IMR-90 (cell line): Measurements from ENCODE around the gene BICD1. TPM values are rescaled to one million over a fixed set of nuclear protein-coding genes. Genes with fewer than 3 reads are reported as not detected.

Source experiments
- ATAC-seq: fragments of 200-7000 bp; cut with Tn5 transposase; 2 replicates; pipeline ENCODE4 v1.9.1; 2020; ENCODE audit warnings: low read depth, mild to moderate bottlenecking, moderate library complexity
- BruUV-seq: library from RNA; stranded (reverse); fragments of 400-500 nt; replicated peaks from 2 replicates; lab custom pipeline; 2021; lab: Mats Ljungman, UMichigan
- CTCF ChIA-PET: fragments of 300-600 bp; formaldehyde crosslinking; extraction: SDS; loops from one replicate; lab custom pipeline; 2021; ENCODE audit warnings: antibody characterized with exemption; lab: Yijun Ruan, JAX
- POLR2A ChIA-PET: fragments of 300-600 bp; sonication (Branson Sonifier 250); formaldehyde crosslinking; loops from one replicate; lab custom pipeline; 2022; ENCODE audit warnings: antibody characterized with exemption; ENCODE audit not compliant: unreplicated experiment; lab: Charles Lee
- DNase-seq: peaks from one replicate; pipeline ENCODE4 v3.0.0; 2013
- H2AFZ ChIP-seq: replicated peaks from 2 replicates; pipeline ENCODE3; 2013; ENCODE audit warnings: low read length, mild to moderate bottlenecking; ENCODE audit not compliant: poor library complexity
- H2AK5ac ChIP-seq: 2 replicates; pipeline ENCODE4 v1.6.1; 2013; ENCODE audit warnings: low read depth, low read length, inconsistent platforms
- H2AK9ac ChIP-seq: replicated peaks from 2 replicates; pipeline ENCODE3; 2013; ENCODE audit warnings: mild to moderate bottlenecking, low read depth, low read length, moderate library complexity; ENCODE audit not compliant: poor library complexity
- H2BK120ac ChIP-seq: 2 replicates; pipeline ENCODE4 v1.6.1; 2013; ENCODE audit warnings: low read depth, low read length, inconsistent platforms
- H2BK15ac ChIP-seq: 3 replicates; pipeline ENCODE4 v1.6.1; 2013; ENCODE audit warnings: low read depth, low read length, inconsistent platforms
- H2BK20ac ChIP-seq: 2 replicates; pipeline ENCODE4 v1.6.1; 2013; ENCODE audit warnings: low read depth, mild to moderate bottlenecking, inconsistent platforms, low read length, moderate library complexity
- H2BK5ac ChIP-seq: 2 replicates; pipeline ENCODE4 v1.6.1; 2013; ENCODE audit warnings: mild to moderate bottlenecking, low read depth, low read length, inconsistent platforms; ENCODE audit not compliant: poor library complexity, severe bottlenecking
- H3K14ac ChIP-seq: replicated peaks from 2 replicates; pipeline ENCODE4 v1.6.1; 2013; ENCODE audit warnings: low read depth, low read length, inconsistent platforms
- H3K18ac ChIP-seq: 2 replicates; pipeline ENCODE4 v1.6.1; 2013; ENCODE audit warnings: low read depth, low read length, control low read depth
- H3K23ac ChIP-seq: 2 replicates; pipeline ENCODE4 v1.6.1; 2013; ENCODE audit warnings: low read depth, low read length, inconsistent platforms
- H3K27ac ChIP-seq: 2 replicates; pipeline ENCODE4 v1.5.1; 2013; ENCODE audit warnings: mild to moderate bottlenecking, control low read depth, low read length; ENCODE audit not compliant: insufficient read depth
- H3K27me3 ChIP-seq: 2 replicates; pipeline ENCODE4 v1.6.1; 2013; ENCODE audit warnings: low read length; ENCODE audit not compliant: control insufficient read depth, insufficient read depth
- H3K36me3 ChIP-seq: 2 replicates; pipeline ENCODE4 v1.6.1; 2013; ENCODE audit warnings: low read length, mixed read lengths; ENCODE audit not compliant: control insufficient read depth, insufficient read depth
- H3K4ac ChIP-seq: 2 replicates; pipeline ENCODE4 v1.6.1; 2013; ENCODE audit warnings: low read depth, low read length, inconsistent platforms
- H3K4me1 ChIP-seq: 2 replicates; pipeline ENCODE4 v1.6.1; 2013; ENCODE audit warnings: low read length, mixed read lengths; ENCODE audit not compliant: control insufficient read depth, insufficient read depth
- H3K4me2 ChIP-seq: 2 replicates; pipeline ENCODE4 v1.6.1; 2013; ENCODE audit warnings: low read depth, mild to moderate bottlenecking, control low read depth, low read length, moderate library complexity
- H3K4me3 ChIP-seq: 2 replicates; pipeline ENCODE4 v1.5.1; 2013; ENCODE audit warnings: low read depth, mild to moderate bottlenecking, control low read depth, low read length, moderate library complexity; ENCODE audit not compliant: insufficient read depth
- H3K56ac ChIP-seq: 2 replicates; pipeline ENCODE4 v1.6.1; 2013; ENCODE audit warnings: low read length, inconsistent platforms; ENCODE audit not compliant: insufficient read depth; ENCODE audit errors: extremely low read depth
- H3K79me1 ChIP-seq, 2 experiments: 2 replicates each; pipeline ENCODE4 v1.6.1; 2013; ENCODE audit warnings: low read length in 2 of 2, inconsistent platforms in 1 of 2, low read depth in 1 of 2
- H3K9ac ChIP-seq: 2 replicates; pipeline ENCODE4 v1.6.1; 2013; ENCODE audit warnings: low read depth, low read length, control low read depth
- H3K9me1 ChIP-seq: 2 replicates; pipeline ENCODE4 v1.6.1; 2013; ENCODE audit warnings: low read length, inconsistent platforms; ENCODE audit not compliant: insufficient read depth
- H3K9me3 ChIP-seq: 2 replicates; pipeline ENCODE4 v1.6.1; 2013; ENCODE audit warnings: low read length; ENCODE audit not compliant: control insufficient read depth, insufficient read depth
- H4K20me1 ChIP-seq: 2 replicates; pipeline ENCODE4 v1.6.1; 2013; ENCODE audit warnings: low read length, inconsistent platforms; ENCODE audit not compliant: insufficient read depth
- H4K5ac ChIP-seq: 2 replicates; pipeline ENCODE4 v1.6.1; 2013; ENCODE audit warnings: mild to moderate bottlenecking, low read depth, low read length, control low read depth
- H4K8ac ChIP-seq, 2 experiments: 2 replicates each; pipeline ENCODE4 v1.6.1; 2013; ENCODE audit warnings: low read depth in 2 of 2, low read length in 2 of 2, control low read depth in 1 of 2, inconsistent platforms in 1 of 2
- H4K91ac ChIP-seq: 2 replicates; pipeline ENCODE4 v1.6.1; 2013; ENCODE audit warnings: low read depth, low read length, inconsistent platforms; ENCODE audit not compliant: insufficient read depth
- BHLHE40 ChIP-seq: fragments of 150-350 bp; IDR thresholded peaks from 2 replicates; pipeline ENCODE4 v1.6.1; 2016; ENCODE audit warnings: mild to moderate bottlenecking, low read depth, low read length
- CHD1 ChIP-seq: IDR thresholded peaks from 2 replicates; pipeline ENCODE4 v1.6.1; 2012; ENCODE audit warnings: low read depth, low read length, improper control_type of control experiment
- FOS ChIP-seq: fragments of 150-350 bp; IDR thresholded peaks from 2 replicates; pipeline ENCODE4 v1.6.1; 2016; ENCODE audit warnings: low read depth, low read length
- MAFK ChIP-seq: IDR thresholded peaks from 2 replicates; pipeline ENCODE4 v1.6.1; 2012; ENCODE audit warnings: low read depth, low read length, improper control_type of control experiment
- MXI1 ChIP-seq: IDR thresholded peaks from 2 replicates; pipeline ENCODE4 v1.6.1; 2012; ENCODE audit warnings: low read depth, mild to moderate bottlenecking, low read length, moderate library complexity, borderline replicate concordance
- NFE2L2 ChIP-seq: fragments of 150-350 bp; IDR thresholded peaks from 2 replicates; pipeline ENCODE4 v1.6.1; 2016; ENCODE audit warnings: low read depth, mild to moderate bottlenecking, low read length
- POLR2A ChIP-seq: IDR thresholded peaks from 2 replicates; pipeline ENCODE4 v1.6.1; 2012; ENCODE audit warnings: mild to moderate bottlenecking, low read depth, low read length
- RAD21 ChIP-seq: IDR thresholded peaks from 2 replicates; pipeline ENCODE4 v1.6.1; 2012; ENCODE audit warnings: low read length, improper control_type of control experiment
- RCOR1 ChIP-seq: IDR thresholded peaks from 2 replicates; pipeline ENCODE4 v1.6.1; 2012; ENCODE audit warnings: mild to moderate bottlenecking, low read length, improper control_type of control experiment; ENCODE audit not compliant: insufficient replicate concordance
- RFX5 ChIP-seq: IDR thresholded peaks from 2 replicates; pipeline ENCODE4 v1.8.0; 2012; ENCODE audit warnings: low read depth, mild to moderate bottlenecking, low read length, moderate library complexity
- WGBS, 2 experiments: methylation state at CpG; one replicate each; pipeline versions ENCODE4 v1.1.5 to v1.1.7; 2013; ENCODE audit warnings: missing lambda C conversion rate in 2 of 2; ENCODE audit not compliant: insufficient read length in 1 of 2; ENCODE audit errors: extremely low coverage in 2 of 2; 5-methylcytosine and 5-hydroxymethylcytosine counted together
- dilution Hi-C: fragments of 300-500 bp; cut with HindIII; formaldehyde crosslinking; loops from one replicate; pipeline ENCODE4 v1.14.3; 2018; ENCODE audit warnings: low sequenced_read_pairs; ENCODE audit not compliant: unreplicated experiment
- in situ Hi-C: fragments of 300-500 bp; cut with MboI; formaldehyde crosslinking; loops from 3 replicates; pipeline ENCODE4 v1.14.3; 2019; ENCODE audit warnings: low sequenced_read_pairs, inconsistent platforms, mixed read lengths
- intact Hi-C: fragments of 100-400 bp; cut with micrococcal nuclease; formaldehyde crosslinking; loops from 2 replicates; pipeline ENCODE4 v1.10.0; 2022
- polyA plus RNA-seq, 3 experiments: library from polyadenylated mRNA; depleted of rRNA; stranded (reverse); fragments of >200 nt; gene quantifications; 2 replicates each; pipeline ENCODE4 v1.2.3, GENCODE V29; 2012; ENCODE audit warnings: low replicate concordance in 1 of 3
- total RNA-seq: library from RNA; depleted of rRNA; stranded (reverse); fragments of >200 nt; gene quantifications from 2 replicates; pipeline ENCODE4 v1.2.3, GENCODE V29; 2012
- TF ChIP-seq, protein P1 (sequence below): fragments of 150-350 bp; IDR thresholded peaks from 2 replicates; pipeline ENCODE4 v1.6.1; 2016; ENCODE audit warnings: low read depth, mild to moderate bottlenecking, low read length, moderate library complexity, borderline replicate concordance
- TF ChIP-seq, protein P2 (sequence below): fragments of 150-350 bp; IDR thresholded peaks from 2 replicates; pipeline ENCODE4 v1.6.1; 2017; ENCODE audit warnings: mild to moderate bottlenecking, antibody characterized with exemption, low read length, low read depth
- TF ChIP-seq, protein P3 (sequence below): conservative IDR thresholded peaks from 2 replicates; pipeline ENCODE4 v1.5.1; 2012; ENCODE audit warnings: mild to moderate bottlenecking, low read depth, low read length, improper control_type of control experiment

The BICD1 gene
- total and polyA plus RNA-seq, 2 of the 4 experiments (the other 2 are of a cell fraction): 17.2 to 21.8 TPM

DNA sequence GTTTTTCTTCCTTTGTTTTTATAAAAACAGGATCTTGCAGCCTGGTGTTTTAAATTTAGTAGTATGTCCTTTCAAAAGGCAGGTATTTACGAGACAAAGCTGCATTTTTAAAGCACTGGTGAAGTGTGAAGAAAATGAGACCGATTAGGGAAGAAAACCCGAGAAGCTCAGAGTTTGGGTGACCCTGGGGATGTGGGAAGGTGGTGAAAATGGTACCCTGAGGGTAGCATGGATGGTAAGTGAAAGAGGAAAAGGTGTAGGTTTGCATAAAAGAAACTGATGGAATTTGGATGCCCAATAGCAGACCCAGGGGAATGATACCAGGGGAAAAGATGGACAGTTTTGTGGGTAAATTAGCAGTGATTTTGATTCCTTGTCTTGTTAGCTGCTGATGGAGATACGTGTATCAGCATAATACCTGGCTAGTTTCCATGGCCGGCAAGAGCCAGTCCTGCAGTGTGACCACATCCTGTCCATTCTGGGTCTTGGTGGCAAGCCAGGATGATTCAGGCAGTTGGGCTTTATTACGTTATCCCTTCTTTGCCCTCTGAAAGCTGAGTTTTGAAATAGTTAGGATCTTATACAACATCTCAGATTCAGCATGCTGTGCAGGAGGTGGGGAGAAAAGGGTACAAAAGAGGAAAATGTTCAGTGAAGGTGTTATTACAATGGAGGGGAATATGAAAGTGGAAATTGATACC, 8.9 kb downstream of the BICD1 start:
- dilution Hi-C loops: no loop called here
- TF ChIP-seq POLR2A (no peak), FOS (peak; percentile 81), RFX5 (peak; percentile 84), RCOR1 (no peak), MAFK (peak; percentile 57), NFE2L2 (peak; percentile 62; the same call in 1 of the 2 replicates), BHLHE40 (peak; percentile 33; the same call in 1 of the 2 replicates), MXI1 (0 out of 2 replicates have a peak, but pooled peaks have one; percentile 28), CHD1 (no peak), RAD21 (no peak)
- TF ChIP-seq, protein P1, sequence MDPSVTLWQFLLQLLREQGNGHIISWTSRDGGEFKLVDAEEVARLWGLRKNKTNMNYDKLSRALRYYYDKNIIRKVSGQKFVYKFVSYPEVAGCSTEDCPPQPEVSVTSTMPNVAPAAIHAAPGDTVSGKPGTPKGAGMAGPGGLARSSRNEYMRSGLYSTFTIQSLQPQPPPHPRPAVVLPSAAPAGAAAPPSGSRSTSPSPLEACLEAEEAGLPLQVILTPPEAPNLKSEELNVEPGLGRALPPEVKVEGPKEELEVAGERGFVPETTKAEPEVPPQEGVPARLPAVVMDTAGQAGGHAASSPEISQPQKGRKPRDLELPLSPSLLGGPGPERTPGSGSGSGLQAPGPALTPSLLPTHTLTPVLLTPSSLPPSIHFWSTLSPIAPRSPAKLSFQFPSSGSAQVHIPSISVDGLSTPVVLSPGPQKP: no peak
- TF ChIP-seq, protein P2, sequence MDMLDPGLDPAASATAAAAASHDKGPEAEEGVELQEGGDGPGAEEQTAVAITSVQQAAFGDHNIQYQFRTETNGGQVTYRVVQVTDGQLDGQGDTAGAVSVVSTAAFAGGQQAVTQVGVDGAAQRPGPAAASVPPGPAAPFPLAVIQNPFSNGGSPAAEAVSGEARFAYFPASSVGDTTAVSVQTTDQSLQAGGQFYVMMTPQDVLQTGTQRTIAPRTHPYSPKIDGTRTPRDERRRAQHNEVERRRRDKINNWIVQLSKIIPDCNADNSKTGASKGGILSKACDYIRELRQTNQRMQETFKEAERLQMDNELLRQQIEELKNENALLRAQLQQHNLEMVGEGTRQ: no peak
- TF ChIP-seq, protein P3, sequence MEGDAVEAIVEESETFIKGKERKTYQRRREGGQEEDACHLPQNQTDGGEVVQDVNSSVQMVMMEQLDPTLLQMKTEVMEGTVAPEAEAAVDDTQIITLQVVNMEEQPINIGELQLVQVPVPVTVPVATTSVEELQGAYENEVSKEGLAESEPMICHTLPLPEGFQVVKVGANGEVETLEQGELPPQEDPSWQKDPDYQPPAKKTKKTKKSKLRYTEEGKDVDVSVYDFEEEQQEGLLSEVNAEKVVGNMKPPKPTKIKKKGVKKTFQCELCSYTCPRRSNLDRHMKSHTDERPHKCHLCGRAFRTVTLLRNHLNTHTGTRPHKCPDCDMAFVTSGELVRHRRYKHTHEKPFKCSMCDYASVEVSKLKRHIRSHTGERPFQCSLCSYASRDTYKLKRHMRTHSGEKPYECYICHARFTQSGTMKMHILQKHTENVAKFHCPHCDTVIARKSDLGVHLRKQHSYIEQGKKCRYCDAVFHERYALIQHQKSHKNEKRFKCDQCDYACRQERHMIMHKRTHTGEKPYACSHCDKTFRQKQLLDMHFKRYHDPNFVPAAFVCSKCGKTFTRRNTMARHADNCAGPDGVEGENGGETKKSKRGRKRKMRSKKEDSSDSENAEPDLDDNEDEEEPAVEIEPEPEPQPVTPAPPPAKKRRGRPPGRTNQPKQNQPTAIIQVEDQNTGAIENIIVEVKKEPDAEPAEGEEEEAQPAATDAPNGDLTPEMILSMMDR: no peak

More for the DNA sequence above, 8.9 kb downstream of the BICD1 start:
- intact Hi-C loops: no loop called here
- peaks cover 14% of the 10 kb centered on the region for H3K9me1 ChIP-seq
- no peak overlapping the region for H3K4me3 ChIP-seq
- BruUV-seq: no TSS peak
- H2AK5ac ChIP-seq: peak overlapping the region; percentile 67; the same call in 1 of the 2 replicates
- peak overlapping the region; percentile 85 for H2BK20ac ChIP-seq
- in situ Hi-C loops: no loop called here
- WGBS, 2 experiments: 54% methylated on average over 3 of the region's 6 CpGs; no CpG with 5 or more reads in 1 of the 2 experiments
- DNase-seq: peak; percentile 100
- peak overlapping the region; percentile 71 for H3K14ac ChIP-seq
- H2AFZ ChIP-seq: no peak overlapping the region
- H4K8ac ChIP-seq: peak overlapping the region in 1 of 2 experiments; percentile 89; a peak in 3 of 4 replicates
- H3K36me3 ChIP-seq: peaks cover 3% of the 10 kb centered on the region; the same call in 1 of the 2 replicates
- H3K27me3 ChIP-seq: no peaks in the 10 kb centered on the region
- peak overlapping the region; percentile 81 for H3K4ac ChIP-seq
- H2BK120ac ChIP-seq: peak overlapping the region; percentile 91
- peak overlapping the region; percentile 40 for H3K56ac ChIP-seq
- peak overlapping the region; percentile 84 for H3K27ac ChIP-seq
- peak overlapping the region; percentile 66 for H3K18ac ChIP-seq
- H3K9me3 ChIP-seq: no peaks in the 10 kb centered on the region
- H2BK5ac ChIP-seq: peak overlapping the region; percentile 92
- H2BK15ac ChIP-seq: peak overlapping the region; percentile 46; the same call in 1 of the 3 replicates
- H2AK9ac ChIP-seq: peak overlapping the region; percentile 13
- peaks cover 17 to 63% of the 10 kb centered on the region in 2 experiments; a peak in 3 of 4 replicates for H3K79me1 ChIP-seq
- H4K20me1 ChIP-seq: no peaks in the 10 kb centered on the region
- ChIA-PET POLR2A (interaction anchor here (0.6 kb wide), 2 partner anchors 12 to 327 kb away, joined by 3 to 5 read pairs; no protein-coding TSS in a partner anchor), CTCF (interaction anchor here (0.6 to 1.4 kb wide), 3 partner anchors 9 to 55 kb away, joined by 3 to 4 read pairs (median 3); no protein-coding TSS in a partner anchor)
- H3K4me1 ChIP-seq: peaks cover 17% of the 10 kb centered on the region
- peak; percentile 80 for ATAC-seq
- peak overlapping the region; percentile 72; the same call in 1 of the 2 replicates for H3K23ac ChIP-seq
- peak overlapping the region; percentile 47; the same call in 1 of the 2 replicates for H4K5ac ChIP-seq
- H3K4me2 ChIP-seq: peak overlapping the region; percentile 75
- H3K9ac ChIP-seq: peak overlapping the region; percentile 63
- H4K91ac ChIP-seq: peak overlapping the region; percentile 50
